Inflammatory macrophage treated with lipopolysaccharide for 1 hour (primary cell): ENCODE data around the gene CEP152.
"Not testable (repeated sequence)": the region's sequence is repeated elsewhere in the genome, so short reads cannot be mapped to it uniquely, and the experiment has no call there.

Experiments
- DNase-seq, 2 donors: peaks; one replicate each; pipeline ENCODE4 v3.0.0-alpha.2; 2020 to 2022

CEP152 gene

DNA sequence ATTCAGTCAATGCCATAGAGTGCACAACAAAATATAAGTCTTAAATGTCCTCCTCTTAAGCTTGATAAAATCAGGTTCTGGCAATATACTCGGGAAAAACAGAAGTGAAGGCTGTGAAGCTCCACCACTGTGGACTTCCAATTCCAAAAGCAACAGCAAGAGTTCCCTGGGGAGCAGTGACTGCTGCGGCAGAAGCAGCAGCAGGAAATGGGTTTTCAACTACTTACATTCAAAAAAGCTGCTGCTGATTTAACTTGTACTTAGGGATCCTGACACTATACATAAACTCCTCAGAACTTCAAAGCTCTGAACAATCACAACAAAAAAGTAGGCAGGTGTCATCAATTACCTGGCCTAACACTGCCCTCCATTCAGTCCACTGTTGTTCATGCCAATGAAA, 4.7 kb downstream of the CEP152 start:
- no peak for DNase-seq

DNA sequence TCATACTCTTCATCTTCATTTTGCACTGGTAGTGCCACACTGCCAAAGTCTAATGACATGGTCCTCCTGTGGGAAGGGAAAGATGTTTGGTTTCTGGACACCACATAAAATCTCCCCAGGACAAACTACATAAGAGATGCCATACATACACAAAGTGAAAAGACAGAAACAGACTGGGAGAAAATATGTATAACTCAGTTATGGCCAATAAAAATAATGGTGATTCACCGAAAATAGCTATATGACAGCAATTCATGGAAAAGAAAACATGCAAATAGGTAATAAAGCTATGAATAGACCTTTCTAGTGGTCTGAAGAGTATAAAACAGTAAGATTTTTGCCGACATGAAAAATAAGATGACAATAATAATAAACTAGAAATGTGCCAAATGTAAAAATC, 5.3 kb downstream of the CEP152 start:
- no peak for DNase-seq

DNA sequence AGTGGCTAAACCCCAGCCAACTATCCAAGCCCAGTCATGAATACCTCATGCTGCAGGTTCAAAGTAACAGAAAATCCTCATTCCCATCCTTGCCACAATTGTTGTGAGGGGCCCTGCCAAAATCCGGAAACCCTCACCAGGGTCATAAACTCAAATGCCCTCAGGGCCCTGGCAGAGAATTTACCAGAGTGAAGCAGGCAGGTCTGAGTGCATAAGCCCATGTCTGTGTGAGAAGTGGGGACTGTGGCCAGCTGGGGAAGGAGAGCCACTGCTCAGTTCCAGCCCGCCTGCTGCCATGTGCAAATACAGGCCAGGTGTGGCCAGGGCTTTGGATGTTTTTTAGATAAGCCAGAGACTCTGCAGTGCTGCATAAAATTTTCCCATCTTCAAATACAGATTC, 7.0 kb downstream of the CEP152 start:
- no peak for DNase-seq

DNA sequence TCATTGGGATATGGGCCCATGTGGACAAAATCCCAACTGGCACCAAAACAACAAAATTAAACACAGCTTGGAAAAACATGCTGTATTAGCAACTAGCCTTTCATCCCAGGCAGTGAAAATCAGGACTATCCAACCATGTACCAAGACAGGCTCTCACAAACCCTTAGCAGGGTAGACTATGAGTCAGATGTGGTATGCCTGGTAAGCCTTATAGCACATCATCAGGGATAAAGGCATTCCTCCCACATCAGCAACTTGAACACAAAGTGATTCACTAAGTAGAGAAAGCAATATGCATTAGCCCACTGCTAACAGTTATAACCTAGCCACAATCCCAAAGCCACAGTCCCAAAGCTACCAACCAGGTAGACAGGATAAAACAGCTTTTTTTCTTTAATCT, 8.0 kb downstream of the CEP152 start:
- DNase-seq, result peak in 1 of 2 donors; percentile 2

DNA sequence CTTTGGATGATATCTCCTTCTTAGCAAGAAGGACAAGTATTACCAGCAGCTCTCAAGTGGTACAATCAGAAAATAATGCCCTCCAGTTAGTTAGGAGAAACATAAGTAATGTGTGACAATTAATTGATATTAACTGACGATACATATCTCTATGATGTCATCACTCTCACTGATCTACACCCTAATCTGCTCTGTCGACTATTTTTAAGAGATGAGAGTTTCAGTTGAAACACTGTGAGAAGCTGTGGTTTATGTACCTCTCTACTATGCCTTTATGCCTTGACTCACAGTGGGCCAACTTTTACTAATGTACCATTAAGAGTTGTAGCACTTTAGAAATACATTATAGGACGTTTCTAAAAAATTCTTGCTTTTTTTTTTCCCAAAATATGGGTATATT, 8.6 kb downstream of the CEP152 start:
- no peak for DNase-seq

DNA sequence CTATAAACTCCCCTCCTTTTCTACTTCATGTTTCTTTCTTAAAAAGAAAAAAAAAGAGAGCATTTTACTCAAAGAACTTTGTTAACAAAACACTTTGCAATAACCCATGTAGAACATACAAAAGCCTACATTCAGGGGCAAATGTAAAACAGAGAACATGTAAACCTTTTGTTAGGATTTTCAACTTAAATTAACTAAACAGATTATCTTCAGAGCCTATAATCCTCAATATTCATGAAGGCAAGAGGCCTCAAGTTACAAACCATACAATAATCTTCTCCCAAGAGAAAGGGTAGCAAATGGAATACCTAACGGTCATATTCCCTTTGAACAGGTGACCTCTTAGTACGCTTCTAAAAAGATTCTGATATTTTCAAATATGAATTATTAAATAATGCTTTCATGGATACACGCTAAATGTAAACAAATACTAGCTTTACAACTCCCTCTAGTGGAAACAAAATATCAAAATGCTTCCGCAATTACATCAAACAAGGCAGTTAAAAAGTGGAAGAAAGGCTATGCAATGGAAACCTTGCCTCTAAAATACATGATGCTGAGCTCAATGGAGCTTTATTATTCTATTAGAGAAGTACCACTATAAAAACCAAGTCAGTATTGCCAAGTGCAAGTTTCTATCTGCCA, 9.9 kb downstream of the CEP152 start:
- DNase-seq, result peak; percentile 34 to 73

DNA sequence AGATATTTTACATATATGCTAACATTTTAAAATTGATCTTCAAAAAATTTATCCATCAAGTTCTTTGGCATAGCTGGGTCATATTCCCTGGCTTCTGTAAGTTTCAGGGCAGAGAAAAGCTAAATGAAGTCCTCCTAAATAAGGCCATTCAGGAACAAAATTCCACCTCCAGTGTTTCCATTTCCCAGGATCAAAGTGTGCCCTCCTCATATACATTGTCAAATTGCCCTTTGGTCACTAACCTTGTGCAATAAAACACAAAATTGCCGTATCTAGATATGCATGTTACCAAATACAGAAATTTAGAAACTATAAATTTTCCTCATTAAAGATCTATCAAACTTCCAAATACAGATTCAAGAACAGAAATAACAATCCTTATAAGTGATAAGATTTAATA, 10.6 kb downstream of the CEP152 start:
- no peak for DNase-seq

DNA sequence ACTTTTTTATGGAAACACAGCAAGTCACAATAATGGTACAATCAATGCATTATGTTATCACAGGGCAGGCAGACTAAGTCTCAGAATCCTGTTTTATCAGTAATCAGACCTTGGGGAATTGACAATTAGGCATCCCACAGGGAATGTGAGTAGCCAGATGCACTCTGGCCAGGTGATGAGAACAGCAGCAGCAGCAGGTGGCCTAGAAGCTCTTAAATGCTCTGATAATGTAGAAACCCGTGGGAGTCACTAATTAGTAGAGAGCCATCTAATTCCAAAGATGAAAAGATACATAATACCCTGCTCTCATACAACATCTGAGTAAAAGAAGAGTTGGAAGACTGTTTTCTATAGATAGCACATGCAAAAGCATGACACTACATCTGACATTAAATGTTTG, 12.6 kb downstream of the CEP152 start:
- DNase-seq, result no peak

DNA sequence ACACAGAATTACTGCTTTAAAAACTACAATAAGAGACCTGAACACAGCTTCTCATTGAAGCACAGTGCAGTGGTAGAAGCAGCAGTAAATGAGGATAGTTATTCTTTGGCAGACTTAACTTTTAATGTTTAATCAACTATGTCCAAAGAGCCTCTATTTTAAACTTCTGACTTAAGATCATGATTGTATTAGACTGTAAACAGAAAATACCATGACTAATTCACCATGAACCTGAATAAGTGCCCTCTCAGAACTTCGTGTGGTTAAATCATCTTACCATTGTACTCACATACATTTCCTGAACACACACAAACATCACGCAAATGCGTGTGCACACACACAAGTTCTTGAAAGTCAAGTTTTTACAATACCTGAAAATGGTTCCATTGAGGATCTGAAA, 13.9 kb downstream of the CEP152 start:
- DNase-seq, result no peak

DNA sequence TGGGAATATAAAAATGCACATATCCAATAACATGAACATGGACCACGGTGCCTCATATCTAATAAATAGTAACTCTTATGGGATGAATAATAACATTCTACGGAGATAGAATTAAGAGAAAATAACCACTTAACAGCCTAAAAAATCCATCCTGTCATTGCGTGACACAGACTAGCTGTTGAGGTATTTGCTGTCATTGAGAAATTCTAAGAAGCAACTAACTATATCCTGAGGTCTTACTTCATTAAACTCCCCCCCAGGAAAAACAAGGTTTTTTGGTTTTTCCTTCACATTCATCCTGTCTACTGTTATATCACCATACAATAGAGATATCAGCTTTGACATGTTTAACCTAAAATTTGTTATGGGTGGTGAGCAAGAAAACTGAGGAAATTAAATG, 14.3 kb downstream of the CEP152 start:
- DNase-seq, result no peak

DNA sequence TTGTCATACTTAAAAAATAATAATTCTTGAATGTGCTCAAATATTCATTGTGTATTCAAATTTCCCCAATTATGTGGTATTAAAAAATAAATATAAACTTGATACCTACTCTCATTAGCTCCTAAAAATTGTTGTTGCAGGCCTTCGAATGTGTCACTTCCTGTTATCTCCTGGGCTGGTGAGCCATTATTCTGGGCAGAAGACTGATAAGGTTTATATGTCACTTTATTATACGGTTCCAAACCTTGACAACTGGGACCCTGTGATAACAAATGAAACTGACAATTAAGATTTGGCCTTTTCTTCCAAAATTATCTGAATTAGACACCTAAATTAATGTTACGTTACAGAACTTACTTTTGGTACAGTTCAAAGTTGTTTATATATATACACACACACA, 15.0 kb downstream of the CEP152 start:
- DNase-seq, result no peak

DNA sequence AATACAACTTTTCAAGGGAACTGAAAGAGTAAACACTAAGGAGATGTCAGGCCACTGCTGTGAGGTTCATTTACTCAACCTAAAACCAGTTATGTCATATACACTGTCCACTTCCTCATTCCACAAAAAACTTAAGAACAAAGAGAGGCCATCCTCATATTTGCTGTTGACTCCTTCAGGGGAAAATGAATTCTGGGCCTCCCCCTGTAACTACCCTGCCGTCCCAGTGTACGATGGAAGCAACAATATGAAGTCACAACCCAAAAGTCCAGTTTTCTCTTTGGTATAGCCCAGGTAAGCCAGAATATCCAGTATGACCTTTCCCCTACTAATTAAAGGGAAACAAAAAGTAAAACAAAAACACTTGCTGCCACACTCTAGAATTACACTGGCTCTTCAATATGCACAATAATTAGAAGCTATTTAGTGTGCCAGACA, 16.2 kb downstream of the CEP152 start:
- DNase-seq, result peak; percentile 68 to 70

DNA sequence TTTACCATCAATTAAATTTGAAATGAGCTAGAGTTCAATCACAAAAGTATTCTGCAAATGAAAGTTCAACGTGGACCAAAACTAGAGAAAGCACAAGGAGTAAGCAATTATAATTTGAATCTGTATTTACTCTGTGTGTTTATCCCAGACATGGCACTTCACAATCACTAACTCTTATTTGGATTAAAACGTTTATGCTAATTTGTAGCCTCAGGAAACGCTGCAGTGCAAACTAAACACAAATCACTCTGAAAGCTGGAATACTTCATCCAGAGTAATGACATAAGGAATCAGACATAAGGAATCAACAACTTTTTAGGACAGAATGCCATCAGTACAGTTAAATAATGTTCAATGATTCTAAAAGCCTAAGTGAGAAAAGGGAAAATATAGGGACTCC, 18.5 kb downstream of the CEP152 start:
- no peak for DNase-seq

DNA sequence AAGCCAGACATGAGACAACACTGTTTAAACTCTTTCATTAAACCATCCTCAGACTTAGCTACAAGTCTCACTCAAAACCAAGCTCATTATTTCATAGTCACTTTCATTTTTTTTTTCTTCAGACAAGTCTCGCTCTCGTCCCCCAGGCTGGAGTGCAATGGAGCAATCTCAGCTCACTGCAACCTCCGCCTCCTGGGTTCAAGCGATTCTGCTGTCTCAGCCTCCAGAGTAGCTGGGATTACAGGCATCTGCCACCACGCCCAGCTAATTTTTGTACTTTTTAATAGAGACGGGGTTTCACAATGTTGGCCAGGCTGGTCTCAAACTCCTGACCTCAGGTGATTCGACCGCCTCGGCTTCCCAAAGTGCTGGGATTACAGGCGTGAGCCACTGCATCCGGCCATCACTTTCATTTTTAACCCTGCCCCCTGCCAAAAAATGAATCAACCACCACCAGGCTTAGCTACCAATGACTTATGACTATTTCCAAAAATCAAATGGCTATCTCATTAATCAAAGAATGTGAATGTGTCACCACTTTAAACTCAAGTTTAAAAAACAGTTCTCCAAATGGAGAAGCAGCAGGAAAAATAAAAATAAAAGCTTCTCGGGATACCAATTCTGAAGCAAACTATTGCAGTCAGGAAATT, 20.3 kb downstream of the CEP152 start:
- DNase-seq, result not testable (repeated sequence)

DNA sequence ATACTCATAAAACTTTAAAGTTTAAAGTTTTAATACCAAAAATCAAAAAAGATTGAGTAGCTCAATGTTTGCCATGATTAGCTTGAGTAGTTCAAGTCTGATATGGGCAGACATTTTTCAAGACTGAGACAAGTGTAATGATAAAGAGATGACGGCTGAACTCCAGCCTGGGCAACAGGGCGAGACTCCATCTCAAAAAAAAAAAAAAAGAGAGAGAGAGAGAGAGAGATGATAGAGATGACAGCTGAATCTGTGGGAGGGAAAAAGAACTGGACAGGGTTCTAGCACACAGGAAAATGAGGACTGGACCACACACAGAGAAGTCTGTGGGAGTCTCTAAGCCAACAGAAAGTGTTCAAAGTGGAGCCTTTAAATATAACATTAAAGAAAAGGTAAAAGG, 25.2 kb downstream of the CEP152 start:
- DNase-seq, result no peak

DNA sequence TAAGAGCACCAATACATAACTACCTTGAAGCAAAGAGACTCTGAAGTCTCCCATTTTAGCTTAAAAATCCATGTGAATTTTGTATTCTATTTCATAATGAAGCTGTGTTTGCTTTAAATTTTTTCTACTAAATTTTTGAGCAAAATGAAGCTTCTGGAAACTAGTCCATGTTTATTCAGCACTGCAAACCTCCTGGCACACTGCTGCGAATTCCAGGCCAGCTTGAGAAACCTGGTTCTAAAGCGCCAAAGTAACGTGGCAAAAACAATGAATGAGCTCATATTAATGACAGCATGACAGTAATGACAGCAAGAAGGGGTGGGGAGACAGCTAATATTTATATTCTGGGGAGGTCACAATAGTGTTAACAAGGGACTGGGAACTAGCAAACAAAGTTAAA, 25.7 kb downstream of the CEP152 start:
- DNase-seq, result no peak

DNA sequence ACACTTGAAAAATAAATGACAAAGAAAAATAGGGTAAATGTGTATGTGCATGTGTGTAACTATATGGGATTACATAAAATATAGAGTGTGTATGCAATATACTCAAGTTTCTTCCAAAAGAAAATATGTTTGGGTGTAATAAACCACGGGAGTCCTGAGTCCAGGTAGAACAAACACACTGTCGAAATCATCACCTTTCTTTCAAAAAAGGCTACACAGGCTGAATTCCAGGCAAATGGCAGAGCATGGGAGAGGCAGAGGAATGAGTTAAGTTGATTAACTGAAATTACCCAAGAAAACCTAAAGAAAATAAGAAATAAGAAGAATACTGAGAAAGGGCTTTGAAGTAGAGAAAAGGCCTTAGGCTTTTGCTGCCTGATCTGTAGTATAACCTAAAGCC, 26.1 kb downstream of the CEP152 start:
- DNase-seq, result no peak

DNA sequence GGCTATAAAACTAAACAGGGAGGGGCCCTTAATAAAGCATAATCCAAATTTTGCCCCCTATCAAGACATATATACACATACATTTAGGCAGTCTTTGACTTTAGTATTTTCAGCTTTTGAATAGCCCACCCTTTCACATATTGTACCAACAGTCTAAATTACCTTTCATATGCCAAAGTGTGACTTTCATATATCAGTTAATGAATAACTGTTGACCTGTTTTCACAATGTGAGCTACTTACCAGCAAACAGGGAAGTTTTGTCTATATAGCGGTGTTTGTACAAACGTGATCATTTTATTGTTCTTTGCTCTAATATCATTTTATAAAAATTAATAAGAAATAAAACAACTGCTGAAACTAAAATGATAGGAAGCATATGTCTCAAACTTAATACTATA, 28.0 kb downstream of the CEP152 start:
- no peak for DNase-seq

DNA sequence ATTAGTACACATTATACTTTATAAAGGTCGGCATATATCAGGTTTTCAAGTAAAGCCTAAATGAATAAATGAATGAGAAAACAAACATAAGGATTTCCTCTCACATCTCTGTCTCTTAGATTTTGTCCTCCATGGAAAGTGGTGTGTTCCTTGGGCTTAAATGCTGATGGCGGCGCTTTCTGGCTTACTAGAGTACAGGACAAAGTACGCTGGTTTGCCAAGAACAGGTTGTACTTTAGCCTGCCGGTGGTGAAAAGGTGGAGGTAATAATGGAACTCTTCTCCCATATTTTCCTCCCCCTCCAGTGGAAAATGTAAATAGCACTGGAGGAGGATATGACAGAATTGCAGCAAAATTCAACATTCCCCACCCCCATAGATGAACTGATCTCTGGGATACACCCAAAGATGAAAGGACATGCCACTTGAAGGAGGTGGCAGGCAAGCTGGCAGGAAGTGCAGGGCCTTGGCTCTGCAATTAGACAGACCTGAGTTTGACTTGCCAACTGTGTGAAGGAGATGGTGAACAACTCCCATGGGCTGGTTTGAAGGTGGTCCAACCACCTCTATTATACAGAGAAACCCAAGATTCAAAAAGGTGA, 29.3 kb downstream of the CEP152 start:
- no peak for DNase-seq

DNA sequence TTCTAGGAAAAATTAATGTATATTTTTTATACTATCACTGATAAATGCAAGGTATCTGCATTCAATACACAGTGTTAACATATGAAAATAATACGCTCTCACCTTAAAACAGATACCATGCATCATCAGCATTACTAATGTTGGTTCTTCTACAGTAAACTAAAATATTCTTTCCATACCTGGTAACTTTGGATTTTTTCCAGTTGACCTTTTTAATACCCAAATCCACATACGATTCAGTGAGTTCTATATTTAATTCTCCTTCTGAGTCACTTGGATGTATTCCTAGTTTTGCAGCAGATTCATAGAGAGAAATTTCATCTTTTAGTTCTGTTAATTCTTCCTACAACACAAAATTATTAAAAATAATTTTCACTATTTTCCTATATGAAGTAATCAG, 29.9 kb downstream of the CEP152 start:
- DNase-seq, result no peak

DNA sequence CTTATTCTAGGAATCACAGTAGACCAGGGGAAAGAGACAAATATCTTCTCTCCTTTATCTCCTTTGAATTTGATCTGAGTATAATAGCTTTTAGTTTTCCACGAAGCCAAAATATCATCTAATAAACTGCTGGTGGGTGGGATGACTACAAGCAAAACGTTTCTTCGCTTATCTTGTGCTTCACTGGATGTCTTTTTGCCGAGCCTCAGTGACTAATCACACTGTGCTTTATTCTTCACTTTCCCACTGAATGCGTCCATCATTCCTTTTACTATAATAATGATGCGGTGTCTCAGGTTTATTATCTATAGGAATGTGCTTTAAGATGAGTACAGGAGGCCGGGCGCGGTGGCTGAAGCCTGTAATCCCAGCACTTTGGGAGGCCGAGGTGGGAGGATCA, 32.5 kb downstream of the CEP152 start:
- no peak for DNase-seq

DNA sequence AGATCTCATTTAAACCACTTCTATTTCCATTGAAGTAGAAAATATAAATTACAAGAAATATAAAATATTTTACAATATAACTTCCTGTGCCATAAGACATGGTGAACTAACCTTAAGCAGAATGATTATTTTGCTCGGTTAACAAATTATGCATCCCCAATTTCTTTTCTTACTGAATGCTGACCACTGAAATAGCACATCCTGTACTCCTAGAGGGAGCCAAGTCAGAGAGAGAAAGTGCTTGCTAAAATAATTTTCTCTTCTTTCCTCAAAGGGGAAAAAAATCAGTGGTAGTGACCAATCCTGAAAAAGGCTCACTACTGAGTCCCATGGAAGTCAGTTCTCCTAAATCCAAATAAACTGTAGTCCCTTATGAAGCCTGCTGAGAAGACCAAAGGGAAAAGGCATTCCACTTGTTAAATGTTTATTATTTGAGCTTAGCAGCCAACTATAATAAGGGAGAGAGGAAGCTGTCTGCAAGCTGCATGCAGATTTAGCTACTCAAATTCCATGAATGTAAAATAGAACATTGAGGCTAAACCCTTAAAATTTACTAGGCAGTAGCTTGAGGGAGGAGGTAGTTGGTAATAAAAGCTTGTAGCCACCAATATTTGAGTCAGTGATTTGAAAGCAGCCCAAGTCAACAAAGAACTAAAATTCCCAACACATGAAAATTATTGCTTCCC, 33.1 kb downstream of the CEP152 start:
- no peak for DNase-seq

DNA sequence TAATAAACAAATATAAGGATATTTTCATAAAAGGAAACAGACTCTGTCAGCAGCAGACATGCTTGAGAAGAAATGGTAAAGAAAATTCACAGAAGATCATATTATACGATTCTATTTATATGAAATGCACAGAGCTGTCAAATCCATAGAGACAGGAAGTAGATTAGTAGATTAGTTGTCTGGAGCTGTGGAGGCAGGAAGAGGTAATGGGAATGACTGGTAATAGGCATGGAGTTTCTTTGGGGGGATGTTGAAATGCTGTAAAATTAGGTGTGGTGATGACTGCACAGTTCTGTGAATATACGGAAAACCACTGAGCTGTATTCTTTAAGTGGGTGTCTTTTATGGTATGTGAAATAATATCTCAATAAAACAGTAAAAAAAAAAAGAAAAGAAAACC, 35.3 kb downstream of the CEP152 start:
- peak in 1 of 2 donors; percentile 3 for DNase-seq

DNA sequence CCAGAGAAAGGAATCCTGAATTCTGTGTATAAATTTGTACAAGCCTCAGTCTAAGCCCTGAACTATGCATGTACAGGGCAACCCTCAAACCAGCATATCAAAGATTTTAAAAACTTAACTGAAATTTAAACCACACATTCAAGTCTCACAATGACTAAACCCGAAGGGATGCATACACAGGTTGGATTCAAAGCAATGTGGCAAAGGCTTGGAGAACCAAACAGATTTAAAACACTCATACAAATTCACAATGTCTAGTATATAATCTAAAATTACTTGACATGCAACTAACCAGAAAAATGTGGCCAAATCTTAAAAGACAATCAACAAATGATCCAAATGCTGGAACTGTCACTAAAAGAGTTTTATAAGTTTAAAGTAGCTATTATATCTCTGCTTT, 36.4 kb downstream of the CEP152 start:
- no peak for DNase-seq
